GM12874 (cell line): ENCODE measurements around the gene MT4.

Experiments used
- TF ChIP-seq, protein P1 (sequence below): IDR thresholded peaks from 2 replicates; pipeline ENCODE4 v1.5.1; 2011; ENCODE audit warnings: low read depth, mild to moderate bottlenecking, control low read depth, low read length, moderate library complexity; ENCODE audit not compliant: insufficient read depth

Gene MT4

DNA sequence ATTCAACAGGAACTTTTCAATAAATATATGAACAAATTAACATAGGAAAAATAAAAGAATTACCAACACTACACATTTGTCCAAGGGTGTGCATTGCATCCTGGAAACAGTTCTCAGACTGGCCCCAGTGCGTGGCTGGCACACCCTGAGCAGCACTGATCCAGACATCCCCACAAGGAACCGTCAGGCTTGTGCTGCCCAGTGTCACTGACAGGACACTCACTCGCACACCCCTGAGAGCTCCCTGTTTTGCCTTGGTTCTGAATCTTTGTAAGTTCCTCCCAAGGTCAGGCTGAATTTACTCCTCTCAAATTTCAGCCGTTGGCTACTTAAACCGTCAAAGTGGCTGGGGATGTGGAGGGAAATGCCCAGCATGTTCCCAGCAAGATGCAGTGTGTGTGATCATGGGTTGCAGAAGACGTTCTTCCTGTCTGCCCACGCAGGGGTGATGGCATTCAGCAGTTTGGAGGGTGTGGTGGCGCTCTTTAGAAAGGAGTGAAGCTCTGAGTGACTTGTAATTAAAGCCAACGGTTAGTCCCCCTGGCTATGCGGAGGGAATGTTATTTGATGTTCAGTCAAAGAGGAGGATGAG lies 45.2 kb downstream of the MT4 start:
- TF ChIP-seq, protein P1, sequence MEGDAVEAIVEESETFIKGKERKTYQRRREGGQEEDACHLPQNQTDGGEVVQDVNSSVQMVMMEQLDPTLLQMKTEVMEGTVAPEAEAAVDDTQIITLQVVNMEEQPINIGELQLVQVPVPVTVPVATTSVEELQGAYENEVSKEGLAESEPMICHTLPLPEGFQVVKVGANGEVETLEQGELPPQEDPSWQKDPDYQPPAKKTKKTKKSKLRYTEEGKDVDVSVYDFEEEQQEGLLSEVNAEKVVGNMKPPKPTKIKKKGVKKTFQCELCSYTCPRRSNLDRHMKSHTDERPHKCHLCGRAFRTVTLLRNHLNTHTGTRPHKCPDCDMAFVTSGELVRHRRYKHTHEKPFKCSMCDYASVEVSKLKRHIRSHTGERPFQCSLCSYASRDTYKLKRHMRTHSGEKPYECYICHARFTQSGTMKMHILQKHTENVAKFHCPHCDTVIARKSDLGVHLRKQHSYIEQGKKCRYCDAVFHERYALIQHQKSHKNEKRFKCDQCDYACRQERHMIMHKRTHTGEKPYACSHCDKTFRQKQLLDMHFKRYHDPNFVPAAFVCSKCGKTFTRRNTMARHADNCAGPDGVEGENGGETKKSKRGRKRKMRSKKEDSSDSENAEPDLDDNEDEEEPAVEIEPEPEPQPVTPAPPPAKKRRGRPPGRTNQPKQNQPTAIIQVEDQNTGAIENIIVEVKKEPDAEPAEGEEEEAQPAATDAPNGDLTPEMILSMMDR = no peak

DNA sequence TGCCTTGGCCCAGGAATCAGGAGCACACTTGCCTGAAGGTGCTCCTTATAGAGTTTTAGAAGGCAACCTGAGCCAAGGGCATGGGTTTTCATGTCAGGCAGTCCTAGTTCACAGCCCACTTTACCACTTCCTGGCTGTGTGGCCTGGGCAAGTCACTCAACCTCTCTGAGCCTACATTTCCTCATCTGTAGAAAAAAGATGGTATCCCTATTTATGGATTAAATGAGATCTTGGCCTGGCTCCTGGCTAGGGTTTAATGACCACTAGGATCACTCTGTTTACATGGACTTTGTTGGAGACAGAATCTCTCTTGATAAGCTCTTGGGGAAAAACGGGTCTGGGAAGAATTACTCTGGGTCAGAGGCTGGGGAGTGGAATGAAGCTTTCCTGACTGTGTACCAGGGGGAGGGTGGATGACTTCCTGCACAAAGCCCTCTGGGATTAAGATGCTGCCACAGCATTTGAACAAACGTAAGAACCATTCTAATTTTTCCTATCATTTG lies 45.8 kb downstream of the MT4 start:
- TF ChIP-seq, protein P1 = no peak

DNA sequence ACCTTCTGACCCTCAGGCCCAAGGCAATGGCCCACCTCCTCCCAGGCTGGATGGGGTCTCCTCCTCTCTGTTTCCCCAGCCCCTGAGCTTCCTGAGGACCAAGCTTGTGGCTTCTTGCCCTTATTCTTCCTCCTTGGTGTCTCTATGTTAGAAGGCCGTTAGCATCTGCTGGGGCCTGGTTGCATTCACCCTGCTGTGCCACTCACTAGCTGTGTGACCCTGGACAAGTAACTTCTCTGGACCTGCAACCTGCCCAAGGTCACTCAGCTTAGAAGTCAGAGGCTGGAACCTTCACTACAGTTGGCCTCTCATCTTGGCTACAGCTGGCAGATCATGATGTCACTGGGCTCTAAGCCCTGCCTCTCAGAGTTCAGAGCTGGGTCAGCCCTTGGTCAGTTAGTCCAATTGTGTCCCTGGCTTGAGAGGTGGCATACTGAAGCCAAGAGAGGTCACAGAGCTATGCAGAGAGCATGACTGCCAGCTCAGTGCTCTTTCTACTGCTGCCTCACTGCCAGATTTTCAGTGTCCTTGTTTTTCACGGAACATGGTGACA lies 46.5 kb downstream of the MT4 start:
- TF ChIP-seq, protein P1 = no peak

DNA sequence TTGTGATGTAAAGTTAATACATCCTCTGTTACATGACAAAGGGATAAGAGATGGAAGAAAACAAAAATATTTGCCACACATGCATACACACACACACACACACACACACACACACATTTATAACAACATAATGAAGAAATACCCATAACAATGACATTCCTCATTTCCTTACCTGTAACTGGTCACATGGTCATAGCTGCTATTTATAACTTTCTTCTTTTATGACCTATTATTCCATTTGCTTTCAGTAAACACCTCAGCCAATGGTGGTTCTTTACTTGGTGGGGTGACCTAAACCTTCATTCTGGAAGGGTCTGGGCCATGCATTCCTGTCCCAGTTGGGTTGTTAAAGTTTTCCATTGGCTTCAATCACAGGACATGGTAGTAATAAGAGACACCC lies 48.8 kb downstream of the MT4 start:
- TF ChIP-seq, protein P1 = no peak

DNA sequence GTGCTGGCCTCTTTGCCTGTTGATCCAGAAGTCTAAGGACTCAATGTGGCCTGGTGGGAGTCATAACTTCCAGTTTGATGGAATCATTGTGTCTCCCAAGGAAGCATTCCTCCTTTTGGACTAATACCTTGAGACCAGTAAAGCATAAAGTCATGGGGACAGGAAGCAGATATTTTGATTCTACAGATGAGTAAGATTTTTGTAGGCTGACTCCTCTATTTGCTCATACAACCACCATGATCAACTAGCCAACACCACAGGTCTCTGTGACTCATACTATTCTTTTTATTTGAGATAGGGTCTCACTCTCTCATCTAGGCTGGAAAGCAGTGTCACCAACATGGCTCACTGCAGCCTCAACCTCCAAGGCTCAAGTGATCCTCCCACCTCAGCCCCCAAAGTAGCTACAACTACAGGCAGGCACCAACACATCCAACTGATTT lies 49.7 kb downstream of the MT4 start:
- TF ChIP-seq, protein P1 = no peak

DNA sequence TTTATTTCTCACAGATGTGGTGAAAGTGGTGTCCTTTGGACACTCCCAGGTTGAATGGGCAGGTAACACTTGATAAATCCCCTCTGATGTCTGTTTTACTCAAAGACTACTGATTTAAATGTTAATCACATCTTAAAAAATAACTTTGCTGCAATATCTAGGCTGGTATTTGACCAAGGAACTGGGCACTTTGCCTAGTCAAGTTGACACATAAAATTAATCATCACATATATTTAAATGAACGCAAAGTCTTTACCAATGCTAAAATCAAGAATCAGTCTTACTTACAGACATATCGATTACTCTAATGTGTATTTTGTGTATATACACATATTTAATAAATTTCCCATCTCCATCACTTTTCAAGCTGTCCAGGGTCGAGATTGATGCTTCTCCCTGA lies 50.5 kb downstream of the MT4 start:
- TF ChIP-seq, protein P1 = no peak

DNA sequence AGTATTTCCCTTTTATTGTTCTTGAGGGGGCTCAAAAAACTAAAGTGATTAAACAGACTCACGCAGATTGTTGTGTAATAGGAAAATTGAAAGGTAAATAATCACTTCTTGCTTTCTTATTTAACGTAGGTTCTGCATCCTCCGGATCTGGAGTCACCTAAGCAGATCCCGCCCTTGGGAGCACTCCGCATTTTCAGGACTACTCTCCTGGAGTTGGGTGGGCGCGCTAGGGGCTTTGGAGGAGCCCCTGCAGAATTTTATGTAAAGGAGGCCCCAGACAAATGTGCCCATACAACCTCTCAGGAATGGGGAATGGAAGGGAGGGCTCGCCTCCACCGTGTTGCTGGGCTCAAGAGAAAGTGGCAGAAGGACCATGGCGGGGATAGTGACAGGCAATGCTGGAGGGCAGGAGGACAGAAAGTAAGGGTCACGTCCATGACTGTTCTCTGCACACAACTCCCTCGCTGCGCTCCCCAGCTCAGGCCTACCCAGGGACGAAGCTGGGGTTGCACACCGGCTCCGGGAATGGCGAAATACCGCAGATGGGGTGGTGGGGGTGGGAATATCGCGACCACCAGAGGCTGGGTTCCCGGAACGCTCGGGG lies 51.8 kb downstream of the MT4 start:
- TF ChIP-seq, protein P1 = no peak
